ENCODE results near the gene SH3GLB1. TPM values are rescaled to one million over a fixed set of nuclear protein-coding genes. Genes with fewer than 3 reads are reported as not detected.

SH3GLB1 gene
- total and polyA plus RNA-seq, 2 of the 4 experiments (the other 2 are of a cell fraction), result 22.2 to 36.5 TPM

DNA sequence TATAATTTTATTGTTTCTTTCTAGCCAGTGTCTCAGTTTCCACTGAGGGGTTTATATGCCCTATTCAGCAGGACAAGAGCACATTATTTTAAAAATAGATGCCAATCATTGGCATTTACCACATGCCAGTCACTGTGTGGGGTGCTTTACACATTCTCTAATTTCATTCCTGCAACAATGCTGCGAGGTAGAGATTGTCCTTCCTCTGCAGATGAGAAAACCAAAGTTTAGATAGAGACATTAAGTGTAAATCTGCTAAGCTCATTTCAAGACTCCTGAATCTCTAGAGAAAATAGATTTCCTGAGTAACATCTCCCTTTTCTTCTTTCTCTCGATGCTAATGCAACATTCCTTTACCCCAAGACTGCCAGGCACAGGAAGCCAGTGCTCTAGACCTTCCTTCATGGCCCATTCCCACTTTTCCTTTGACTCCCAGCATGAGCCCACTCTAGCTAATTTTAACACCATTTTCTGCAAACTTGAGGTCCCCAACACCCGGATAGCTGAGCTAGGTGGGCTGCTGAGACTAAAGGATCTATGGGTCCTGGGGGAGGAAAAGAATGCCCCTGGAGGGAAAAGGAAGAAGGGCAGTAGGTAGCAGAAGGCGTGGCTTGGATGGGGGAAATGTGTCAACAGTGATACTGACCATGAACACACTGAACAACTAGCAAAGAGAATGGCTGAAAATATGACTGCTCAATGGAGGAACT lies 50.0 kb downstream of the SH3GLB1 start:
- H2AFZ ChIP-seq (replicated peaks; ENCODE audit: low read length, poor library complexity), result no peak overlapping the region
- no peak overlapping the region for H3K18ac ChIP-seq (ENCODE audit: low read depth, low read length)
- dilution Hi-C loops (cut with HindIII; ENCODE audit: low sequenced_read_pairs, unreplicated experiment), result no loop called here
- H2BK120ac ChIP-seq (ENCODE audit: low read depth, low read length), result no peak overlapping the region
- H2BK20ac ChIP-seq (ENCODE audit: low read depth, low read length), result no peak overlapping the region
- H2BK15ac ChIP-seq (ENCODE audit: low read depth, low read length), result no peak overlapping the region
- in situ Hi-C loops (cut with MboI; ENCODE audit: low sequenced_read_pairs), result no loop called here
- WGBS, 2 experiments (ENCODE audit: extremely low coverage in 2 of 2, insufficient read length in 1 of 2), result no CpG with 5 or more reads among the region's 4 CpGs
- H4K91ac ChIP-seq (ENCODE audit: insufficient read depth, low read depth, low read length), result no peak overlapping the region
- H3K27me3 ChIP-seq (ENCODE audit: control insufficient read depth, insufficient read depth, low read length), result no peaks in the 10 kb centered on the region
- no peak overlapping the region for H3K4me2 ChIP-seq (ENCODE audit: low read depth, low read length)
- H3K4me3 ChIP-seq (ENCODE audit: insufficient read depth, low read depth, low read length), result no peak overlapping the region
- no peak overlapping the region for H3K27ac ChIP-seq (ENCODE audit: insufficient read depth, low read length)
- H3K79me1 ChIP-seq (ENCODE audit: low read depth in 1 of 2, low read length in 2 of 2), result no peaks in the 10 kb centered on the region
- H3K9me3 ChIP-seq (ENCODE audit: control insufficient read depth, insufficient read depth, low read length), result no peaks in the 10 kb centered on the region
- TF ChIP-seq RFX5 (IDR thresholded peaks at IDR 0.05; ENCODE audit: low read depth, low read length) (no peak), CEBPB (IDR thresholded peaks at IDR 0.05; ENCODE audit: low read depth, low read length) (no peak), RAD21 (IDR thresholded peaks at IDR 0.05; ENCODE audit: low read length) (no peak), FOS (IDR thresholded peaks at IDR 0.05; ENCODE audit: low read depth, low read length) (no peak), MAFK (IDR thresholded peaks at IDR 0.05; ENCODE audit: low read depth, low read length) (no peak), CHD1 (IDR thresholded peaks at IDR 0.05; ENCODE audit: low read depth, low read length) (no peak), POLR2A (IDR thresholded peaks at IDR 0.05; ENCODE audit: low read depth, low read length) (no peak), RCOR1 (IDR thresholded peaks at IDR 0.05; ENCODE audit: insufficient replicate concordance, low read length) (no peak), NFE2L2 (IDR thresholded peaks at IDR 0.05; ENCODE audit: low read depth, low read length) (no peak)
- TF ChIP-seq, protein P1, sequence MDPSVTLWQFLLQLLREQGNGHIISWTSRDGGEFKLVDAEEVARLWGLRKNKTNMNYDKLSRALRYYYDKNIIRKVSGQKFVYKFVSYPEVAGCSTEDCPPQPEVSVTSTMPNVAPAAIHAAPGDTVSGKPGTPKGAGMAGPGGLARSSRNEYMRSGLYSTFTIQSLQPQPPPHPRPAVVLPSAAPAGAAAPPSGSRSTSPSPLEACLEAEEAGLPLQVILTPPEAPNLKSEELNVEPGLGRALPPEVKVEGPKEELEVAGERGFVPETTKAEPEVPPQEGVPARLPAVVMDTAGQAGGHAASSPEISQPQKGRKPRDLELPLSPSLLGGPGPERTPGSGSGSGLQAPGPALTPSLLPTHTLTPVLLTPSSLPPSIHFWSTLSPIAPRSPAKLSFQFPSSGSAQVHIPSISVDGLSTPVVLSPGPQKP (IDR thresholded peaks at IDR 0.05; ENCODE audit: borderline replicate concordance, low read depth, low read length), result no peak
- TF ChIP-seq, protein P2, sequence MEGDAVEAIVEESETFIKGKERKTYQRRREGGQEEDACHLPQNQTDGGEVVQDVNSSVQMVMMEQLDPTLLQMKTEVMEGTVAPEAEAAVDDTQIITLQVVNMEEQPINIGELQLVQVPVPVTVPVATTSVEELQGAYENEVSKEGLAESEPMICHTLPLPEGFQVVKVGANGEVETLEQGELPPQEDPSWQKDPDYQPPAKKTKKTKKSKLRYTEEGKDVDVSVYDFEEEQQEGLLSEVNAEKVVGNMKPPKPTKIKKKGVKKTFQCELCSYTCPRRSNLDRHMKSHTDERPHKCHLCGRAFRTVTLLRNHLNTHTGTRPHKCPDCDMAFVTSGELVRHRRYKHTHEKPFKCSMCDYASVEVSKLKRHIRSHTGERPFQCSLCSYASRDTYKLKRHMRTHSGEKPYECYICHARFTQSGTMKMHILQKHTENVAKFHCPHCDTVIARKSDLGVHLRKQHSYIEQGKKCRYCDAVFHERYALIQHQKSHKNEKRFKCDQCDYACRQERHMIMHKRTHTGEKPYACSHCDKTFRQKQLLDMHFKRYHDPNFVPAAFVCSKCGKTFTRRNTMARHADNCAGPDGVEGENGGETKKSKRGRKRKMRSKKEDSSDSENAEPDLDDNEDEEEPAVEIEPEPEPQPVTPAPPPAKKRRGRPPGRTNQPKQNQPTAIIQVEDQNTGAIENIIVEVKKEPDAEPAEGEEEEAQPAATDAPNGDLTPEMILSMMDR (conservative IDR thresholded peaks at IDR 0.05; ENCODE audit: low read depth, low read length), result no peak
- TF ChIP-seq, protein P3, sequence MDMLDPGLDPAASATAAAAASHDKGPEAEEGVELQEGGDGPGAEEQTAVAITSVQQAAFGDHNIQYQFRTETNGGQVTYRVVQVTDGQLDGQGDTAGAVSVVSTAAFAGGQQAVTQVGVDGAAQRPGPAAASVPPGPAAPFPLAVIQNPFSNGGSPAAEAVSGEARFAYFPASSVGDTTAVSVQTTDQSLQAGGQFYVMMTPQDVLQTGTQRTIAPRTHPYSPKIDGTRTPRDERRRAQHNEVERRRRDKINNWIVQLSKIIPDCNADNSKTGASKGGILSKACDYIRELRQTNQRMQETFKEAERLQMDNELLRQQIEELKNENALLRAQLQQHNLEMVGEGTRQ (IDR thresholded peaks at IDR 0.05; ENCODE audit: low read depth, low read length), result no peak
- intact Hi-C loops (cut with micrococcal nuclease), result no loop called here
- no peaks in the 10 kb centered on the region for H3K9me1 ChIP-seq (ENCODE audit: insufficient read depth, low read length)
- no peak overlapping the region for H3K14ac ChIP-seq (replicated peaks; ENCODE audit: low read depth, low read length)
- DNase-seq (no peak), ATAC-seq (ENCODE audit: low read depth) (no peak)
- POLR2A ChIA-PET (ENCODE audit: unreplicated experiment), result no interaction called here
- H4K5ac ChIP-seq (ENCODE audit: low read depth, low read length), result no peak overlapping the region
- H4K20me1 ChIP-seq (ENCODE audit: insufficient read depth, low read length), result no peaks in the 10 kb centered on the region
- no peak overlapping the region for H4K8ac ChIP-seq (ENCODE audit: low read depth in 2 of 2, low read length in 2 of 2)
- no peak overlapping the region for H3K4ac ChIP-seq (ENCODE audit: low read depth, low read length)
- H3K56ac ChIP-seq (ENCODE audit: extremely low read depth, insufficient read depth, low read length), result no peak overlapping the region
- BruUV-seq (replicated peaks), result no TSS peak
- no peaks in the 10 kb centered on the region for H3K4me1 ChIP-seq (ENCODE audit: control insufficient read depth, insufficient read depth, low read length)
- H2AK5ac ChIP-seq (ENCODE audit: low read depth, low read length), result no peak overlapping the region
- no peak overlapping the region for H2AK9ac ChIP-seq (replicated peaks; ENCODE audit: low read depth, low read length, poor library complexity)
- no peak overlapping the region for H3K9ac ChIP-seq (ENCODE audit: low read depth, low read length)
- H3K36me3 ChIP-seq (ENCODE audit: control insufficient read depth, insufficient read depth, low read length), result no peaks in the 10 kb centered on the region
- H3K23ac ChIP-seq (ENCODE audit: low read depth, low read length), result no peak overlapping the region
- H2BK5ac ChIP-seq (ENCODE audit: low read depth, low read length, poor library complexity, severe bottlenecking), result no peak overlapping the region
- CTCF ChIA-PET, result no interaction called here
